GM18873 (cell line): ENCODE measurements around the gene SCN3A.

Source experiments
- ATAC-seq: cut with Tn5 transposase; IDR thresholded peaks from one replicate; pipeline ENCODE4 v1.9.1; 2021; ENCODE audit warnings: mild to moderate bottlenecking, moderate library complexity, moderate number of reproducible peaks; ENCODE audit not compliant: unreplicated experiment, low FRiP score

The SCN3A gene

DNA sequence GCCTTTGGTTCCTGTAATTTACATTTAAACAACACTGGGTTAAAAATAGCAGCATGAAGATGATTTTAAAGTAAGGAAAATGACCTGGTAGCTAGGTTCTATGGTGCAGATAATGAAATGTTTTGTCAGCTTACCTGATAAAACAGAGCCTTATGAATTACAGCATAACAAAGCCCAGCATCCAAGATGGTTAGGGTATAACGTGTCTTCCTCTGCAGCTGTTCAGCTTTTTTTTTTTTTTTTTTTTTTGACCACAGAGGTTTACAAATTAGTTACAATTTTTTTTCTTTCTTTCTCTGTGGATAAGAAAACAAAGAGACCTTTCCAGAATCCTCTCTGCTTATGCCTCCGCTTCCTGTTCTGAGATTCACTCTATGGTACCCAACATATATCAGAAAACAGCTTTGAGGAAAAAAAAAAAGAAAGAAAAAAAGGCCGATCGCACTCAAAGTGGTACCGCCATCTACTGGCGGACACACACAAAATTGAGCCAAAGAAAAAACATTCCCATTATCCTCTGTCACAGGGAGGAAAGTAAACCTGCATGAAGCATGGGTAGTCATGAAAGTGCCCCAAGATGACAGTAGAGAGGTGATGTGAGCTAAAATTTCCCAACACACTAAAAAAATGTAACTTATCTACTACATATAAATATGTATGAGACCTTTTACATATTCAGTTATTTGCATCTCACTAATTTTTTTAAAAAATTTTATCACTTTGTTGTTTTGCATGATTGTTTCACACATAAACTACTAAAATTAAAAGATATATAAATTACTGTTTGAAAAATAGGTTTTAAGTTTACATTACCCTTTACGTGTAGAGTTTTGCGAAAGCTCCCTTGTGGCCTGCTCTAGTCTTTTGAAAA is at the start of gene SCN3A:
TSS of gene SCN3A (minus strand) at position 362 of the 871 bp plus-strand sequence. CDS start 27,656 bp downstream, outside the sequence.
- ATAC-seq: peak; percentile 73

DNA sequence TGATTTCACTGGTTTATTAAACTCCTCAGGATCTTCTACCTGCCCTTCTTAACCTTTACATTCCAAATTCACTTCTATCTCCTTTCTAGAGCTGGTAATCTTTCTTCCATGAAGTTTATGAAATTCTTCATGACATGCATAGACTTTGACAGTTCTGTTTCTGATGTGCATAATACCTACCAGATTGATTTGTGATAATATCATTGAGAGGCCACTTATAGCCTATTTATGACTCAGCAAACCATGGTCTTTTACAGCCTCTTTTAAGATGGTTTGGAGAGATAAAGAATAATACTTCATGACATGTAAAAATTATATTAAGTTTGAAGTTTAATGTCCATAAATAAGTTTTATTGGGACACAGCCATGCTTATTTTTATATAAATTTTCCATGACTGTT is 49.3 kb upstream of the SCN3A start:
- ATAC-seq: no peak

DNA sequence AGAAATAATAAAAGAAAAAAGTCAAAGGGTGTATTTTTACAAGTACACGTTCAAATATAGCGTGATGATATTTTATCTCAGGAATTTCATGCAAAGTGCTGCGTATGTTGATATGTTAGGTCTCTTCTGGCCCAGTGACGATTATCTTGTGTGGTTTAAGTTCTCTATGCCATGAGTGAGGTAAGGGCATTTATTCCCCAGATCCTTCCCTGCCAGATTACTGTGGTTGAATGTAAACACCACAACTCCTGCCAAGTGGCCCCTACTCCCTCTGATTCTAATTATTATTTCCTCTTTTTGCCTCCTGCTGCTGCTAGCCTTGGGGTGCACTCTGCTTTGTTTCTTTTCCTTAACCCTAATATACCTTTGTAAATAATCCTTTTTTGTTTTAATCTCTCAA is 47.5 kb upstream of the SCN3A start:
- ATAC-seq: no peak

DNA sequence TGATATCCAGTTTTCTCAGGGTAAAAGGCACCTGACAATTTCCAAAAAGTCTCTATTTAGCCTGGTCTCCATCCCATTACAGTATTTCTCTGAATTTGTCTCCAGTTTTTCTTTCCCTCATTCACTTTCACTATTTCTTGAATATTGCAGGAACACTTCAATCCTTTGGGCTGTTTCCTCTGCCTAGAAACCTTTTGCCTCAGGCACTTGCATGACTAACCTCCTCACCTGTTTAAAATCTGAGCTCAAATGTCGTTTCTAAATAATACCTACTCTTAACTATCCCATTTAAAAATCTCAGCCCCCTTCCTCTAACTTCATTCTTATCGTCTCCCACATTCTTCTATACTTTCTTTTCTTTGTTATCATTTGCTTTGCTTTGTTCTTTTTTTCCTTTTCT is 44.4 kb upstream of the SCN3A start:
- ATAC-seq: no peak

DNA sequence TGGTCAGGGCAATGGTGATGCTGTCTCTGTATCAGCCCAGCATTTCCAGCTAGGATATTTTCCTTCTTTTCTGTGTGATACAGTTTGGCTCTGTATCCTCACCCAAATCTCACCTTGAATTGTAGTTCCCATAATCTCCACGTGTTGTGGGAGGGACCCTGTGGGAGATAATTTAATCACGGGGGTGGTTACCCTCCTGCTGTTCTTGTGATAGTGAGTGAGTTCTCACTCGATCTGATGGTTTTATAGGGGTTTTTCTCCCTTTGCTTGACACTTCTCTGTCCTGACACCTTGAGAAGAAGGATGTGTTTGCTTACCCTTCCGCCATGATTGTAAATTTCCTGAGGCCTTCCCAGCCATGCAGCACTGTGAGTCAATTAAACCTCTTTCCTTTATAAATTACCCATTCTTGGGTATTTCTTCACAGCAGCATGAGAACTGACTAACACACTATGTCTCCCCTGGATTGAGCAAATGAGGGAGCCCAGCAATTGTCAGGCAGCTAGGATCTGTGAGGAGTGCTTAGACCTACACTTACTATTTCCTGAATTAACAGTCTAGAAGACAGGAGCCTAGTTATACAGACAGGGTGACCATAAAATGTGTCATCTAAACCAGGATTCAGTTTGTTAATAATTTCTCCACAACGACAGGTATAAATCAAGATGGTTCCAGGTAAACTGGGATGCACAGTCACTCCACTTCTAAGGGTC is 41.4 kb upstream of the SCN3A start:
- ATAC-seq: no peak

DNA sequence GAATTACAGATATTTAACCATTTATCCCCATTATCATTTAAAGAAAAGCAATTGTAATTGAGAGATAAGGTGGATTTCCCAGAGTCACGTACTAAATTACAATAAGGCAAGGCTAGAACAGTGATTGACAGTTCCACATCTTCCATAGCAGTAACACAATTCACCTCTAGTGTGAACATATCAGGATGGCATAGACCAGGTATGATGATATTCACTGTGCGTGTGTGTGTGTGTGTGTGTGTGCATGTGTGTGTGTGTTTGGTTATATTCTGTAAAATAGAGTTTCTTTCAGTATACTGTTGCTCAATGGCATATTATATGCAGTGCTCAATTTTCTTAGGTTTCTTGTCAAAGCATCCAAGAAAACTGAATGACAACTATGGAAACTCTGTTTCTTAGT is 37.1 kb upstream of the SCN3A start:
- ATAC-seq: no peak

DNA sequence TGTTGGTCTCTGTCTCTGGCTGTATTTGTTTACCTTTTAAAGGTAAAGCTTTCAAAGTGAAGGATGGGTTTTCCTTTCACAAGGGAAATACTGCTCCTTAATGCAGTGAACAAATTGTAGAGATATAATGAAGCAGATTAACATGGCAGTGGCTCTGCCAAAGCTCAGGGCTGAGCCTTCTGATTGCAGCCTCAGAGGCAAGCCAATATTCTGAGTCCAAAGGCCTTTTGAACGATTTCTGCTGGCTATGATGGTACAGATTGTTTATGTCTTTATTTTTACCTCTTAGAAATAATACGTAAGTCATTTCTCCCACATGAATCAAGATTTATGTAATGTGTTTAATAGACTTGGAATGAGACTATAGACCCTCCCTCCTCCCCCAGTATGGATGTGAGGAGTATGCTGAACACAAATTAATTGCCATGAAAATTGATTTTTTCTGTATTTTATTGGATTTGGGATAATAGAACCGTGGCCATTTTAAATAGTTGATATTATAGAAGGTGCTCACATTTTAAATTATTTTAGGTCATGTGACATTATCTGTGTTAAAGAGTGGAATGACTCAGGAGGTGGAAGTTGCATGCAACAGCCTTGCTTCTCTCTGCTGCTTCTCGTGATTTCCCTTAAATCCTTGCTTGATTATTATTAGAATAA is 36.1 kb upstream of the SCN3A start:
- no peak for ATAC-seq

DNA sequence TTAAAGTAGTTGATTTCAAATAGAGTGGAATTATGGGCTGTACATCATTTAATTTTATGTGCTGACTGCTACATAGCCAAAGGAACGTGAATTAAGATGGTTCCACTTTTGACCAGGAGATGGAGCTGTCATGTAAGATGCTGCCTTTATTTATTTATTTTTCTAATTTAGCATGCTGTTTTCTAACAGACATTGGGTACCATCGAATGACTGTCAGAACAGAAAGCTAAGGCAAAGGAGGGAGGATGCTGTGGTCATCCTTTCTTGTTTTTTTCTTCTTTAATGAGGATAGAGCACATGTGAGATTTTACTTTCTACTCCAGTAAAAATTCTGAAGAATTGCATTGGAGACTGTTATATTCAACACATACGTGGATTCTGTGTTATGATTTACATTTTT is 35.4 kb upstream of the SCN3A start, which contains the start of gene SCN2A:
TSS of gene SCN2A (plus strand) at position 185 of the 400 bp plus-strand sequence. CDS start 56,410 bp downstream, outside the sequence.
- no peak for ATAC-seq

DNA sequence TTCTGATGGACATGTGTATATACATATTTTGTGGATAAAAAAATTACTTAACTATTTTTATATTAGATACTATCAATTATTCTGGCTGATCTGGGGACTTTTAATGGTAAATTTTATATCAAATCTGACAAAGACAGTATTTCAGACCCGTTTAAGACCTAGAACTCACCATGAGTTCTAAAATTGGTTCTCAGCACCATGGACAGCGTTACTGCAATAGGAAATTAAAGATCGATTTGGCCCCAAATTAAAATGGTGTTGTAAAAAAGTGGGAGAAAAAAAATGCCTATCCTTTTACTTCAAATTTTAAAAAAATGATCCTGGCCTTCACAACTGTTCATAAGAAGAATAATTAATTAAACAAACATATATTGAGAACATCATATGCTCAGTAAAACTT is 34.4 kb upstream of the SCN3A start:
- no peak for ATAC-seq

DNA sequence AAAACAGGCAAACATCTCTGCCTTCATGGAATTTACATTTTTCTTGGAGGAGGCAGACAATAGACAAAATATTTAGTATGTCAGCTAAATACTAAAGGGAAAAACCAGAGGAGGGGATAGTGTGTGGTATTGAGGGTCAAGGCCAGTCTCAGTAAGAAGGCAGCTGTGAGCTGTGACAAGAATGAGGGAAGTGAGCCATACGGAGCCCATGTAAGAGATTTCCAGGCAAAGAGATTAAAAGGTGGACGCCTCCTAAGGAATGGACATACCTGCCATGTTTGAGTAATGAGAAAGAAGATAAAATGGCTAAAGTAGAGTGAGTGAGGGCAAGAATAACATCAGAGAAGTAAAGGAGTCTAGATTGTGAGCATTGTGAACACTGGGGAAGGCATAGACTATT is 33.2 kb upstream of the SCN3A start:
- no peak for ATAC-seq

DNA sequence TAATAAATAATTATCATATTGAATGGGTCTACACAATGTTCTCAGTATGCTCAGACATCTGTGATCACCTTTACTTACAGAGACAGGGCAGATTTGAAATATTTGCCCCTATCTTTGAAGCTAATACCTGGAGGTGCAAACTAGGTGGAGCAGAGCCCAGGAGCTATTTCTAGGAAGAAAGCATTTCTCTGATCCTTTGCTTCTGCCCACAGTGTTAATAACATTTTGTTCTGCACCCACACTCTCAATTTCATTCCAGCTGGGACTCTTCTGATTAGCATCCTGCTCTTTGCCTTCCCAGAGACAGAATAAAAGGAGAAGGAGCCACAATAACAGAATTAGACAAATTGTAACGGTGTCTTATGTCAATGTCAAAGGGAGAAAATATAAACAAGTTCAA is 23.7 kb upstream of the SCN3A start:
- ATAC-seq: no peak

DNA sequence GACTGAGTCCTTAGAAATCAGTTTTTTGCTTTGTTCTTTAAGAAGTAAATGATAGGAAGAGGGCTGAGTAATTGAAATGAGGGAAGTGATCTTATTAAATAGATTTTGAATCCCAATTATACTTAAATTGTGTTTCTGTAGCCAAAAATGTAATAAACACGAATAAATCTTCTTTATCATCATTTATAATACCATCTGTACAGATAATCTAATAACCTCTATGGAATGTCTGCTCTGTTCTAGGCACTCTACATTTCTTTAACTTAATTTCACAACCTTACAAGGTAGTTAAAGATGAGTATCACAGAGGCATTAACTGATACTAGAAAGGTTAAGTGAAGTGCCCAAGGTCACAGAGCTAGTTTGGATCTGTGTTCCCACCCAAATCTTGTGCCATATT is 21.1 kb upstream of the SCN3A start:
- ATAC-seq: no peak

DNA sequence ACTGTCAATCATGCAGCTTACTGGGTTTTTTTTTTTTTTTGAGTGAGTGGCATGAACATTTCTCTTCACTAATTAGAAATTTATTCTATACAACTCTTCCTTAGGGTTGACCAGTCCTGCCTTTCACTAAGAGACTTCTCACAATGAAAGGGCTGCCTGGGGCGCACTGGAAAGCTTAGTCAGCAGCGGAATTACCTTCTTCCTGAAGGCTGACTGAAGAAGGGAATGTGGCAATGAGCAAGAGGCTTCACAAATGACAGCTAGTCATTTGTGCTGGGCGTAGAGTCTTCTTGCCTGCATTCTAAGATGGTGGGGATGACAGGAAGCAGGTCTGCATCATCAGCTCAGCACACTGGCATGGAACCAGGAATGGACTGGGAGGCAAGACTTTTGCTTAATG is 15.6 kb upstream of the SCN3A start:
- ATAC-seq: no peak

DNA sequence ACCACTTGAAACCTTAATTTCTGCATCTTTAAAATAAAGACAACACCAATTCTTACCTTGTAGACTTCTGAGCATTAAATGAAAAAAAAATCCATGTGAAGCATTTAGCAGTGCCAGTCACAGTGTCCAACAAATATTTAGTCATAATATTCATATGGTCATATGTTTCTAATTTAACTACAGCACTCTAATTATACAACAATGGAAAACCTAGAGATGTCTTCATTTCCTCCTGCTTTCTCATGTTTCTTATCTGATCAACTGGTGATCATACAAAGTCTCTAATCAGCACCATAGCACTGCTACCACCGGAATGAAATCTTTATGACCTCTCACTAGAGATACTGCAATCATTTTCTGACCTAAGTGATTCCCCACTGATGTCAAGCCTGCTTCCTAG is 10.2 kb upstream of the SCN3A start:
- ATAC-seq: no peak

DNA sequence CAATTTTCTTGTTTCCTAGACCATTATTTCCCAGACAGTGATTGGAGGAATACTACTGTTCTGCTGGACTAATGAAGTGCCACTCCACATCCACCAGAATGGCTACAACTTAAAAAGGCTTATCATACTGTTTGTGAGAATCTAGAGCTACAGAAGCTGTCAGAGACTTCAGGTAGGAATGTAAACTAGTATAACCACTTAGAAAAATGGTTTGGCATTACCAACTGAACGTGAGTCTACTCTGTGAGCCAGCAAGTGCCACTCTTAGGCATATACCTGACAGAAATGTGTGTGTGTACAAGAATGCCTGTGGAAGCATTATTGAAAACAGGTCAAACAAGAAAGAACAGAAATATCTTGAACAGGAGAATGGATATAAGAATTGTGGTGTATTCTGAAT is 4.2 kb upstream of the SCN3A start:
- no peak for ATAC-seq

DNA sequence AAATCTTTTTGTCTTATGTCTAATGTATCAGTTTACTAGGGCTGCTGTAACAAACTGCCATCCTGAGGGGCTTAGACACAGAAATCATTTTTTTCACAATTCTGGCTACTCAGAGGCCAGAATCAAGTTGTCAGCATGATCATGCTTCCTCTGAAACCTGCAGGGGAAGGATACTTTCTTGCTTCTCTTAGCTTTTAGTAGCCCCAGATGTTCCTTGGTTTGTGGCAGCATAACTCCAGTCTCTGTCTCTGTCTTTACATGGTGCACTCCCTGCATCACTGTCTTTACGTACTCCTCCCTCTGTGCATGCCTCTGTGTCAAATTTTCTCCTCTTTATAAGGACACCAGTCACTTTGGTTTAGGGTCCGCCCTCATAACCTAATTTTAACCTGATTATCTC is 2.0 kb upstream of the SCN3A start:
- no peak for ATAC-seq

DNA sequence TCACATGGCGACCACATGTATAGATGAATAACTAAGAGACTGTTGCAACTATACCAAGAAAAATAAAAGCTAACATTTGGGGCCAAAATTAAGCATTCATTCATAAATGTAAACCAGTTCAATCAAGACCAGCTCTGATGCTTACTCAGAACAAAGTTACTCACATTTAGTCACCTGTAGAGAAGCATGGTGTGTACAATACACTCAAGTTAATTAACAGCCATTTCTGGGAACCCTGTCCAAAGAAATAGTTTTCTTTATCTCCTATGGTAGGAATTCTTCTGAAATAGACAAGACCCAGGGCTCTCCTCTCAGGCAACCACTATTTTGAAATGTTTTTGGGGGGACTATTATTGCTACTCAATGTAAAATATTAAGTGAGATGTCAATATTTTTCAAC is 1.6 kb downstream of the SCN3A start:
- ATAC-seq: no peak

DNA sequence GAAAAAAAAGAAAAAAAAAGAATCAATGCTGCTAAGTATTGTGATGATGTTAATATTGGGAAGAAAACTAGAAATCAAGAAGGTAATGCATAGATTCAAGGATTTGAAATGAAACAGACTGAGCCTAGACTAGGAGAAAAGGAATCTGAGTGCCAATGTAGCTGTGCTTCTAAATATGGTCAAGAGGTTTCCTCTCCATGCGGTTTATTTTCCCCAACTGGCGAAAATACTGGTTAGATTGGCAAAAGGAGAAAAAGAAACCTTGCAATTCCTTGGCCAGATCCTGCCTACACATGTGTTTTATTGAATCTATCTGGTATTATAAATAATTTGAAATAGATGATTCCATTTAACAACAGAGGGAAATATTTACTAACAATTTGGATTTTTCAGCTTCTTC is 5.7 kb downstream of the SCN3A start:
- ATAC-seq: no peak

DNA sequence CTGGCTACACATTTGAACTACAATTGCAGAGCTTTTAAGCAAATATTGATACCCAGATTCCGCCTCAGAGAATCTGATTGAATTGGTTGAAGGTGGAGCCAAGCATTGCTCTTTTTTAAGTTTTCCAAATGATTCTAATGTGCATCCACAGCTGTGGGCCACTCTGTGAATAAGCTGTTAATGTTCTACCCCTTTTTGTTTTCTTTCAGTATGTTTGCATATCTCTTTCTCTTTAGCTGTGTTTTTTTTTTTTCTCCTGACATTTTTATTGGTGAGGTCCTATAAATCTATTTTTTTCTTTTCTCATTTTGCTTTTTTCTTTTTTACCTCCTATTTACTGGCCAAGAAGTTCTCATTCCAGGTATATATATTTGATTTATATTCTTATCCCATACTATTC is 6.5 kb downstream of the SCN3A start:
- no peak for ATAC-seq

DNA sequence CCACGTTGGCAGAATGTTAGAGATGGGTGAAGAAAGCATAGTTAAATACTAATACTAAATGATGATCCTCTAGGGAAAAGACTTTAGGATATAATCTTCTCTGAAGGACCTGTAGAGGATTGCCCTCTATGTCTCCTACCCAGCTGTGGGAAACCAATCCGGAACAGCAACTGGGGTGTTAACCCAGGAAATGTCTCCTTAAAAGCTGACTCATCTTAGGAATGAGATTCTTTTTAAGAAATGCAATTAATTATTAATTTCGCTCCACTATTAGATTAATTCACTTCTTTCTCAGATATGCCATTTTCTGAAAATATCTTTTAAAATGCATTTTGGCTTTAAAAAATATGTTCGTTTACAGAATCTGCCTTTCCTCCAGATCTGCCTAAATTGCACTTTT is 7.4 kb downstream of the SCN3A start:
- no peak for ATAC-seq

DNA sequence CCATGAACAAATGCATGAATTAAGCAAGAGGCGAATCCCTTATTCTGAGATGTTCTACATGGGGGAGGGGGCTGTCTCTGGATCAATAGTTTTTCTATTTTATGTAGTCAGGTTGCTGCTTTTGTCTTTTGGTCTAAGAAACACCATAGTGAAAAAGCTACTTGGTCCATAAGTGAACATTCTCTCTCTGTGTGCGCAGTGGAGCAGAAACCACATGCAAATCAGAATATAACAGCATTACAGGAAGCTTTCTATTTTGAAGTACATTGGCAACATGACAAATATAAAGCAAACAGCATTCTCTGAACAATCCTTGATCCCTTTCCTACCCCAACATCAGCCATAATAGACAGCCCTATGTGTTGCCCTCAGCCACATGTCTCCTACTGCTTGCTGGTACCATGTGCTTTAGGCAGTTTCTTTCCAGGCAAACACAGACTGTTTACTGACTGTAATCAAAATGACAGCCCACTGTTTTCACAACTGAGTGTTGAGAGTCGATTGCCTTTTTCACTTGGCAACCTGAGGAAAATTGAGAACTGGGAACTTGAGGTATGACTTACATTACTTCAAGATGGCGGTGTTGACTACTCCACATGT is 10.6 kb downstream of the SCN3A start:
- ATAC-seq: peak; percentile 98
